Activated T-cell treated with anti-CD3 and anti-CD28 coated beads, Interleukin-2, amount 50 U/mL, for 24 hours (primary cell): ENCODE measurements around the gene FAM53A.

Source experiments
- DNase-seq: peaks from one replicate; pipeline ENCODE4 v3.0.0-alpha.2; 2020
- H3K27ac Mint-ChIP-seq: 2 replicates; pipeline ENCODE4 v1.8.0; 2020; ENCODE audit warnings: mild to moderate bottlenecking, mixed read lengths
- H3K27me3 Mint-ChIP-seq: 2 replicates; pipeline ENCODE4 v1.8.0; 2020; ENCODE audit warnings: mixed read lengths
- H3K36me3 Mint-ChIP-seq: 2 replicates; pipeline ENCODE4 v1.8.0; 2020; ENCODE audit warnings: low read depth, mixed read lengths
- H3K4me1 Mint-ChIP-seq: 2 replicates; pipeline ENCODE4 v1.8.0; 2020; ENCODE audit warnings: low read depth, mixed read lengths
- H3K4me3 Mint-ChIP-seq: 2 replicates; pipeline ENCODE4 v1.8.0; 2020; ENCODE audit warnings: mild to moderate bottlenecking, moderate library complexity, mixed read lengths
- H3K9me3 Mint-ChIP-seq: 2 replicates; pipeline ENCODE4 v1.8.0; 2020; ENCODE audit warnings: mixed read lengths

Gene FAM53A

DNA sequence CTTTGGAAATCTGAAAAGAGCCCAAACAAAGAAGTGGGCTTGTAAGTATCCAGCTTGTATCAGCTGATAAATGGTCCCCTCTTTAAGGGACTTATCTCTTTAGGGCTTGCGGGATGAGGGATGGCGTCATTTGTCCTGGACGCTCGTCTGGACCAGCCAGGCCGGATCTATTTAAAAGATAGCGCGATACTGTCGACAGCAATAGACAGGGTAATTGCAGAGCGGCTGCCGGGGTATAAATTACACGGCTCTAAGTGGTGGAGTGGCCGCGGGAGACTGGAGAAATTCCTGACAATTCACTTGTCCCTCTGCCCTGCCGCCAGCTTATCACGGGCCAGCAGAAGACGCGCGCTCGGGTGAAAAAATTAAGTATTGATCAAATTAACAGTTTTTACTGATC, 90.7 kb downstream of the FAM53A start:
- H3K36me3 Mint-ChIP-seq, result peaks cover 3% of the 10 kb centered on the region
- H3K9me3 Mint-ChIP-seq, result peaks cover 17% of the 10 kb centered on the region
- no peak overlapping the region for H3K4me3 Mint-ChIP-seq
- DNase-seq, result no peak
- peaks cover 4% of the 10 kb centered on the region for H3K27me3 Mint-ChIP-seq
- no peak overlapping the region for H3K27ac Mint-ChIP-seq
- H3K4me1 Mint-ChIP-seq, result no peaks in the 10 kb centered on the region

DNA sequence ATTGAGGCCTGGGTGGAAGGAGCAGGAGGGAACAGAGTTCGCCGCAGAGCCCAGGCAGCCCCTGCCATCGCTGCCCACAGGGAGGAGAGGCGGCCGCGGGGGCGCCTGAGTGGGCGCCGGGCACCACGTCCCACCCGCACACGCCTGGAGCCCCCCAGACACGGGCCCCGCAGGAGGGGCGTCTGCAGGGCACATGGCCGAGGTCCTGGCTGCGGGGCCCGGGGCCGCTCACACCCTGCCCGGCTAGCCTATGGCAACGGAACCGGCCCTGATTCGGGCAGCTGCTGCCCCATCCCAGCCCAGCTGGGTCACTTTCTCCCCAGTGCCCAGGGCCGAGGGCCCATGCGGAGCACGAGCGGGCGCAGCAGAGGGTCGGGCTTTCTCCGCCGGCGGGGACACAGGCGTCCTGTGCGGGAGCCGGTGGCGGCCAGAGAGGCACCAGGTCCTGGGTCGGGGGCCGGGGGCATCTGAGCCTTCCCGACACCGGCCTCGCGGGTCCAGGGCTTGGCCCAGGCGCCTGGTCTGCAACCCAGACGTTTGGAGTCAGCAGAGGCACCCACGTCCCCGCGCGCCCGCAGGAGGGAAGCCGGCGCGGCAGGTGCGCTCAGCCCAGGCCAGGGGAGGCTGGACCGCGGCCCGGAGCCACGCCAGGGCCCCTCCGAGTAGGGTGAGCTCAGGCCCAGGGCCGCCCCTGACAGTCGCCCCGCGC, 91.2 kb downstream of the FAM53A start:
- no peak for DNase-seq
- H3K4me1 Mint-ChIP-seq, result no peaks in the 10 kb centered on the region
- peaks cover 21% of the 10 kb centered on the region for H3K9me3 Mint-ChIP-seq
- H3K27ac Mint-ChIP-seq, result no peak overlapping the region
- H3K4me3 Mint-ChIP-seq, result no peak overlapping the region
- peaks cover 3% of the 10 kb centered on the region for H3K36me3 Mint-ChIP-seq
- peaks cover 4% of the 10 kb centered on the region for H3K27me3 Mint-ChIP-seq

DNA sequence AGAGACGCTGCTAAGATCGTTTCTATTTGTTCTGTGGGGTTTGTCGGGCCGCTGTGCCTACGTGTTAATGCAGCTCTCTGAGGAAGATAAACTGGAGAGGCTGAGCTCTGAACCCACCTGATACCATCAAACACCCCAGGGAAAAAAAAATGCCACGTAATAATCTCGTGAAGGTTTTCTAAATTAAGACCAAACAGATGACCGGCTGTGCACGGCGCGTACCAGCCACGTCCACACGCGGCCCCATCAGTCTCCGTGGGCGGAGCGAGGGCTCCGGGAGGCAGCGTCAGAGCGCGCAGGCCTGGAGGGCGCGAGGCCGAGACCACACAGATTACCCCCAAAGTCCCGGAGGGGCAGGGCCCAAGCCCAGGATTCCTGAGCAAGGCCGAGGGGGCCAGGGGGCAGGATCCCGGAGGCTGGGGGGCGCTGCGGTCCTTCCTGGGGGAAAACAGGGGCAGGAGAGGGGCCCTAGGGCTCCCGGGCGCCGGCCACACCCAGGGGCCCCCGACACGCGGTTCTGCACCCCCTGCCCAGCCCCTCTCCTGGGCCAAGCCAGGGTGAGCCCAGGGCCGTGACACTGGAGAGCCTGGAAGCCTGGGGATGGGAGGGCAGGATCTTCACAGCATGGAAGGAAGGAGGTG, 91.9 kb downstream of the FAM53A start:
- Mint-ChIP-seq H3K4me1 (no peaks in the 10 kb centered on the region), H3K27me3 (peaks cover 4% of the 10 kb centered on the region), H3K27ac (no peak overlapping the region), H3K9me3 (peaks cover 21% of the 10 kb centered on the region), H3K4me3 (no peak overlapping the region), H3K36me3 (peaks cover 3% of the 10 kb centered on the region)
- DNase-seq, result no peak

DNA sequence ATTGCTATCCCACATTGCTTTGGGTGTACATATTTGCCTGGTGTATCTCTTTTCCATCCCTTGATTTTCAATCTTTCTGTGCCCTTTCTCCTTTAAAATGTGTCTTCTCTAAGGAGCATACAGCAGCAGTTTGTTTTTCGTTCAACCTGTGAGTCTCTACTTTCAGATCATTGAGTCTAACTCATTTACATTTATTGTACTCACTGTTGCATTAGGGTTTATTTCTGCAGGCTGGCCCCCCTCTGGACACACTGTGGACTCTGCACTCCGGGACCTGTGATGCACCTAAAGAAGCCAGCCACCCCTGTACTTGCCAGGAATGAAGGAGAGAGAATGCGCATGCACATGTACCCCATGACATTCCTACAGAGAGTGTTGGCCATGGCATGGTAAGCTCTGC, 93.0 kb downstream of the FAM53A start:
- Mint-ChIP-seq H3K27ac (no peak overlapping the region), H3K4me3 (no peak overlapping the region), H3K4me1 (no peaks in the 10 kb centered on the region), H3K27me3 (peaks cover 4% of the 10 kb centered on the region), H3K36me3 (peaks cover 3% of the 10 kb centered on the region), H3K9me3 (peaks cover 21% of the 10 kb centered on the region)
- no peak for DNase-seq

DNA sequence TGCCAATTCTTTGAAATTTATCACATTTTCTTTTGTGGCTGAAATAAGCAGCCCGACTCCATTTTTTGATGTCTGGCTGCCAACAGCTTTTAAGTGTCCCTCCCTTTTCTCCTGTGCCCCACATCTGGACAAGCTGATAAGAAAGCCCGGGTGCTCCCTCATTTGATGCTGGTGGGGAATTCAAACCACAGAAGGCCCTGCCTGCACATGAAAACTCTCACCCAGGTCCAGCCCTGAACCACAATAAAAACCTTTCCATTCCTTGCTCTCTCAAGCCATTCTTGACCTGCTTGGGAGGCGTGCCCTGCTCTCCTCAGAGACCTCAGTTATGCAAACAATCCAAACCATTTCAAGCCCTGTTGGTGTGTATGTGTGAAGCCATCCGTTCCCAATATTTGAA, 93.9 kb downstream of the FAM53A start:
- DNase-seq, result no peak
- Mint-ChIP-seq H3K4me1 (no peaks in the 10 kb centered on the region), H3K9me3 (peaks cover 21% of the 10 kb centered on the region), H3K36me3 (peaks cover 3% of the 10 kb centered on the region), H3K27me3 (peaks cover 4% of the 10 kb centered on the region), H3K4me3 (no peak overlapping the region), H3K27ac (no peak overlapping the region)
